Measurements from ENCODE around the gene TRPT1.
A peak's percentile ranks its signal among the peaks of the same experiment; 100 is the strongest.

The TRPT1 gene

DNA sequence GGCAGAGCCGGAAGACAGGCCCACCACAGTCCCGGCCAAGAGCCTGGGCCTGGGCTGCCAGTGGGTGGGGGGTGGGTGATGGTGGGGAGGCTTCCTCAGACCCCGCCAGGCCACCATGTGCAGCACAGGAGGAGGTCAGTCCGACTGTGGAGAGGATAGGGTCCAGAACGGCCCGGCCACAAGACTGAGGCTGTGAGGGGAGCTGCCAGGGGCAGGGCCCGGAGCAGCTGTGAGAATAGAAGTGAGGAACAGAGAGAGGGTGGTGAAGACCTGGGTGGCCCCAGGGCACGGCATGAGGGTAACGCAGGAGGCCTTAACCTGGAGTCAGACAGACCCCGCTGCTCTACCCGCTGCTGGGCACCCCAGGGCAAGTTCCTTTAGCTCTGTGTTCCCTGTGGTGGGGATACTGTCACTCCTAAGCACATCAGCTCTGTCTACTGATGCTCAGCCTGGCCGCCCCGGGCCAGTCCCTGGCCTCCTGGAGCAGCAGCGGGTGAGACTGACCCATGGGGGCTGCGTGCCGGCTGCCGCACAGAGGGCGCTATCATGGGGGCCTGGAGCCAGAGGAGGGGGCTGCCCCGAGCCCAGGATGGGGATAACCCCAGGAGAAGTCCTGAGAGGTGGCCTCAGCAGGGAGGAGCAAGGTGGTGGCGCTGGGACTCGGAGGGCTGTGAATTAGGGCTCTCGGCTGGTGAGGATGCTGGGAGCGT lies 17.7 kb downstream of the TRPT1 start:
- no peak for DNase-seq (ENCODE audit: low read depth)

- DNase-seq (ENCODE audit: low read depth) = peak; percentile 63
Measured at GRCh38 chr11:64207256-64208085, 18.5 kb downstream of the TRPT1 start.

DNA sequence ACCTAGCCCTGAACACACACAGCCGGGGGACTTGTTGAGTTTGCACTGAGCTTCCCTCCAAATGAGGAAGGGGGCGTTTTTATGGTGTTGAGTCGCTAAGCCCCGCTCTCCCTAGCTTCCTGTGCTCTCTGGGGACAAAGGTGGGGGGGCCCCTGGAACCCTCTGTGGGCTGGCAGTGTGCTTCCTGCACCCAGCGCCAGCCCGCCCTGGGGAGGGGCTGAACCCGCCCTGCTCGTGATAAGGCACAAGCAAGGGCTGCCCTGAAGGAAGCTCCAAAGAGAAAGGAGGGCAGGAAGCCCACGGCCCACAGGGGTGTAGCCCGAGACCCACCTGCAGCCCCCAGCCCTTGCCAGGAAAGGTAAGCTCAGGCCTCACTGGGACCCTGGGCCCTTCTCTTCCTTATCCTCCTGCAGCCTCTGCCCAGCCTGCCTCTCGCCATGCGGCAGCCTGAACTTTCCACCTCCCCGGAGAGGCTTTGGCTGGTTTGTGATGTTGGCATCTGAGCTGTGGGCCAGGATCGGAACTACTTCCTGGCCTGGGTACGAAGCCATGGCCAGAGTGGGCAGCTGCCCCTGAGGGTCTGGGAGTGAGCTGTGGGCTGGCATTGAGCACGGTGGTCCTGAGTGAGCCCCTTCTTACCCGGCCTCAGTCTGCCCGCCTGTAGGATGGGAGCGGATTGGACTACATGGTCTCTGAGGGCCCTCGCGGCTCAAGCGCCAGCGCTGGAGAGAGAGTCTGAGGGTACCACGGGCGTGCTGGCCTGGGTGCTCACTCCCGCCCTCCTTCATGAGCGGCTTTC lies 19.3 kb downstream of the TRPT1 start, which contains the start of gene FERMT3:
FERMT3 (plus strand) TSS at position 265 of the 799 bp plus-strand sequence. CDS start 644 bp downstream, outside the sequence.
- peak; percentile 62 for DNase-seq (ENCODE audit: low read depth)

DNA sequence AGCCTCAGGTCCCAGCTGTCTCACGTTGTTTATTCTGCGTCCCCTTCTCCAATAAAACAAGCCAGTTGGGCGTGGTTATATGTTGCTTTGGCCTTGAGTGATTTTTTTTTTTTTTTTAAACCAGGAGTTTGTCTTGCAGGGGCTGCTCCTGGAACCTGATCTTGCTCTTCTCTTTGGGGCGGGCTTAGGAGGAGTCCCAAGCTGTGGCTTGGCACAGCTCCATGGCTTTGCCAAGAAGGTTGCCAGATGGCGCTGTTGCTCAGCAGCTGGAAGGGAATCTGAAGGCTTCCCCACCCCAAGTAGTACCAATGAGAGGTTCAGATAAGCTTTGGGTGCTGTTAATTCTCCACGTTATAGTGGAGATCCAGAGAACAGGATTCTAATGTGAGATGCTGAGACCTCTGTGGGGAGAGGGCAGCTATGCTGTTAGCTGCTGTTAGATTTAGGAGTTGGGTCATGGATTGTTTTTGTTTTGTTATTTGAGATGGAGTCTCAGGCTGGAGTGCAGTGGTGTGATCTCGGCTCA lies 21.5 kb downstream of the TRPT1 start:
- peak; percentile 71 for DNase-seq (ENCODE audit: low read depth)

DNA sequence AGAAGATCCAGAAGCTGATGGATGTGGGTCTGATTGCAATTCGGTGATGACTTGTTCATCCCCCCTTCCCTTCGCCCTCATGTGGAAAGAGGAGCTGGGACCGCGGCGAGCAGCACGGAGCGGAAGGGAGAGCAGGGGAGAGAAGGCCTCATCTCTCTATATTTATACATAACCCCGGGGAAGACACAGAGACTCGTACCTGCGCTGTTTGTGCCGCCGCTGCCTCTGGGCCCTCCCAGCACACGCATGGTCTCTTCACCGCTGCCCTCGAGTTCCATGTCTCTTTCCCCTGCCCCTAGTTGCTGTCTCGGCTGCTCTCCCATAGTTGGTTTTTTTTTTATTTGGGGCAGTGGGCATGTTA lies 21.9 kb downstream of the TRPT1 start:
- no peak for DNase-seq (ENCODE audit: low read depth)

DNA sequence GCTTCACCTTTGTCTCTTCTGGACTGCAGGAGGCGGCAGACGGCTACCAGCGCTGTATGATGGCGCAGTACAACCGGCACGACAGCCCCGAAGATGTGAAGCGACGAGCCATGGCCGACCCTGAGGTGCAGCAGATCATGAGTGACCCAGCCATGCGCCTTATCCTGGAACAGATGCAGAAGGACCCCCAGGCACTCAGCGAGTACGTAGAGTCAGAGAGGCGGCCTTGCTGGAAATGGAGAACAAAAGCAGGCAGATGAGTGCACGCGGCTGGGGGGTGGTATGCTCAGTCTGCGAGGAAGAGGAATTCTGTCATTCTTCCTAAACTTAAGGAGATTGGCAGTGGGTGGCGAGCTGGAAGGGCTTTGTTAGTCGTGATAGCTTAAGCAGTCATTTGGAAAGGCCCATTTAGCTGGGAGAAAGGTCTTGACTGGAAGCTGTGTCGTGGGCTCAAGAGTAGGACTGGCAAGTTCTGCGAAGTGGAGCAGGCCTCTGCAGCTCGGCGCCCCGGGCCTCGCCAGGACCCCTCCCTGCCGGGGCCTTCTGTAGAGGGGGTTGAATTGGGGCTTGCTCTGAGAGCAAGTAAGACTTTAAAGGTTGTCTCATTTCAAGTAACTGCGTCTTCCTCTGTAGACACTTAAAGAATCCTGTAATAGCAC lies 22.4 kb downstream of the TRPT1 start:
- no peak for DNase-seq (ENCODE audit: low read depth)

GRCh38 chr11:64202992-64203391 lies 23.0 kb downstream of the TRPT1 start:
- no peak for DNase-seq (ENCODE audit: low read depth)

GRCh38 chr11:64201543-64201942 lies 24.4 kb downstream of the TRPT1 start:
- no peak for DNase-seq (ENCODE audit: low read depth)

- no peak for DNase-seq (ENCODE audit: low read depth)
Measured at GRCh38 chr11:64198511-64198910, 27.5 kb downstream of the TRPT1 start.

DNA sequence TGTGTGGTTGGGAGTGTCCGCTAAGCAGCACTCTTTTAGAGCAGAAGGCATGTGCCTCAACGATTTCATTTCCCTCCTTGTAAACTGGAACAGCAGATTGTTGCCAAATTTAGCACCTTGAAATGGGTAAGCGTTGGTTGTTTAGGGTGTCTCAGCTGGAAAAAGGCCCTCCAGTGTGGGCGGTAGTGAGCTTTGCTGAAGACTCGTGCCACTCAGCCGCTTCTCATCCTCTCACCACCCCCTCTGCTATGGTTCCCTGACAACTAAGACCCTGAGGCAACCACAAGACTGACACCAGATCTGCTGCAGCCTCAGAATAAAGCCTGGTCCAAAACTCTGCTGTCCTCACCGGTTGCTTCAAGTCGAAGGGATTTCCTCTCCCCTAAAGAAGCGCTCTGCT lies 29.4 kb downstream of the TRPT1 start:
- no peak for DNase-seq (ENCODE audit: low read depth)

DNA sequence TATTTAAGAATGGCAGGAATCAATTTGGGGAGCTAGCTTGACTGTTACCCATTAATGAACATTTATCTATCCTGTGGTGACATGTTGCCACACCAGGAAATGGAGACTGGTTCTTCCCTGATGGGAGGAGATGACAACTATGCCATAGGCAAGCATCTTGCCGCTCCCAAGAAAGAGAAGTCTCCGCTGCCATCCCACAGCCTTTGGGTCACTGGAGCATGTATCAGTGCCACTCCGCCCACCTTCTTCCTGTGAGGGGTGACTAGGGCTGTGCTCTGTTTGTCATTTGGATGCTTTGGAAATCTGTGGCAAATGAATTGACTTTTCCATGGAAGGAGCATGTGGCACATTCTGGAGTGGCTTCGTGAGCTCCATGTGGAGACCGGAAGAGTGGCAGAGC lies 33.6 kb downstream of the TRPT1 start:
- DNase-seq (ENCODE audit: low read depth) = no peak

DNA sequence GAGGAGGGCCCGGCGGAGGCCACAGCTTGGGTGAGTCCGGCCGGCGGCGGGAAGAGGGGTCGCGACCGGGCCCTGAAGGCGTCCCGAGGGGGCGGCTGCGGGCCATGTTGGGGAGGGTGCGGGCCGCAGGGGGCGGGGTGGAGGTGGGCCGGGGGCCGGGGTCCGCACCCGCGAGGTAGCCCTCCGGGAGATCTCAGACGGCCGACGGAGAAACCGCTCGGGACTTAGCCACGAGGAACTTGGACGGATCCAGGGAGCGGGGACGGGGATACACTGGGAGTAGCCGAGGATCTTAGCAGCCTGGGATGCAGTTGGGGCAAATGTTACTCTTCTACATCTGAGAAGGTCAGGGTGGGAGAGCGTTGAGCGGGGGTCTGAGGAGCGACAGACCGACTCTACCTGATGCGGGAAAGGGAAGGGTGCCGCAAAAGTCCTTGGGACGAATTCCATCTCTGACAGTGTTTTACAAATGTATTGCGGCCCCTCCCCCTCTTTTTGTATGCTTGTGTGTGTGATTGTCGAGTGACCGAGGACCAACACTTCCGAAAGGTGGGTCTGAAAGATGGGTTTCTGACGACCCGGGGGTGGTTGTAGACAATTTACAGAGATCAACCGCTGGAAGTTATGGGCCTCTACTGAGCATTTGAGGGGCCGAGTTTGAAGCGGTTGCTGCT lies 39.4 kb downstream of the TRPT1 start:
- no peak for DNase-seq (ENCODE audit: low read depth)

- peak; percentile 97 for DNase-seq (ENCODE audit: low read depth)
Measured at GRCh38 chr11:64185693-64186491, 40.1 kb downstream of the TRPT1 start, which contains the start of gene STIP1. TSS of gene STIP1 (plus strand) at chr11:64186171. CDS start at chr11:64186262, 91 bp downstream.

- DNase-seq (ENCODE audit: low read depth) = no peak
Measured at GRCh38 chr11:64185175-64185692, 40.8 kb downstream of the TRPT1 start.

- DNase-seq (ENCODE audit: low read depth) = no peak
Measured at GRCh38 chr11:64183890-64184289, 42.1 kb downstream of the TRPT1 start.

DNA sequence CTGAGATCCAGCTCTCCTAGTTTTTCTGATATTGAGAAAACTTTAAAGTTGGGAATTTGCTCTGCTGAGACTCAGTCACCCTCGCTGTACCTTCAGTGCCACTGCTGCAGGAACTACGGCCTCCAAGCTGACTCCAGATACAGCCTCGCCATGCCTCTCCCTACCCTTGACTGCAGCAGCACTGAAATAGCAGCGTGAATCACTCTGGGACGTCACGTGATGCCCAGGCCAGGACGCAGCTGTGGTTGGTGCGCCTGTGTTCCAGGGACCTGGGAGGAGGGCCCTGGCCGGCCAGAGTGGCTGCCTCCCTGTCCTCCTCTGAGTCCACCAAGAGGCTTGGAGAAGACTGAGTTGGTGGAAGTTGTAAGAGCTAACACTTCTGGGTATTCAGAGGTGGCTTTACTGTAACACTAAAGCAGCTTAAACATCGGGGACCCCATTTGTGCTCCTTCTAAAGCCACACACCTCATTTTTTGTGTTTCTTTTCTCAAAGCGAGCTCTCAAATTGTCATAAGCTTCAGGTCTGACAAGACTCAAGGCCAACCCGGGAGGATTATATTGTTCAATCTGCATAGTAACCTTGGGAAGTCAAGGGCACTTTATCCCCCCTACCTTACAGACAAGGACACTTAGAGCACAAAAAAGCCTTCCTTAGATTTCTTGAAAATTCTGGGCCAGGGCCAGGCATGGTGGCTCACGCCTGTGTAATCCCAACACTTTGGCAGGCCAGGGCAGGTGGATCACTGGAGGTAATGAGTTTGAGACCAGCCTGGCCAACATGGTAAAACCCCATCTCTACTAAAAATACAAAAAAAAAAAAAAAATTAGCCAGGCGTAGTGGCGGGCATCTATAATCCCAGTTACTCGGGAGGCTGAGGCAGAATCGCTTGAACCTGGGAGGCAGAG lies 44.2 kb downstream of the TRPT1 start:
- DNase-seq (ENCODE audit: low read depth) = no peak

DNA sequence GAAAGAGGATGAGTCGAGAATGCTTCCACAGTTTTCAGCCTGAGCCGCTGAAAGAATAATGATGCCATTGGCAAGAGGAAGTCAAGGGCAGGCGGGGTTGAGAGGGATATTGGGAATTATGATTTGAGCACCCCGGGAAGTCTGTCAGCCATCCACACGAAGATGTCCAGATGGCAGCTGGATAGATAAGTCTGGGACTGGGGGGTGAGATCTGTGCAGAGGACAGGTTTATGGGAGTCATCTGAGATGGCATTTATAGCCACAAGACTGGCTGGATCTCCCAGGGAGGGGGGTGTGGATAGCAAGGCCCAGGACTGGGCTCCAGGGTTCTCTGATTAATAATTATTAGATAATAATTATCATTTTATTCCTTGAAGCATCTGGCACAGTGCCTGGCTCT lies 45.1 kb downstream of the TRPT1 start:
- DNase-seq (ENCODE audit: low read depth) = no peak

GRCh38 chr11:64178951-64179639 lies 46.9 kb downstream of the TRPT1 start:
- DNase-seq (ENCODE audit: low read depth) = no peak

All from activated T-helper 1 cell treated with Interleukin-2 at 50 U/mL for 16 hours (primary cell).